Left ventricle myocardium inferior (tissue), 1 donor: ENCODE results near the gene CFDP1. TPM values are rescaled to one million over a fixed set of nuclear protein-coding genes. Genes with fewer than 3 reads are reported as not detected.

Source experiments
- DNase-seq: peaks from one replicate; pipeline ENCODE4 v3.0.0-alpha.2; 2020
- H3K27ac ChIP-seq: fragments of 200-600 bp; replicated peaks from 2 replicates; pipeline ENCODE4 v1.8.0; 2021
- H3K27me3 ChIP-seq: fragments of 200-600 bp; 2 replicates; pipeline ENCODE4 v1.8.0; 2021; ENCODE audit warnings: low read depth
- H3K36me3 ChIP-seq: fragments of 200-600 bp; 2 replicates; pipeline ENCODE4 v1.8.0; 2021
- H3K4me1 ChIP-seq: fragments of 200-600 bp; 2 replicates; pipeline ENCODE4 v1.8.0; 2021
- H3K4me3 ChIP-seq: fragments of 200-600 bp; 2 replicates; pipeline ENCODE4 v1.8.0; 2021; ENCODE audit warnings: mild to moderate bottlenecking, moderate library complexity
- H3K9me3 ChIP-seq: fragments of 200-600 bp; replicated peaks from 2 replicates; pipeline ENCODE4 v1.8.0; 2021
- intact Hi-C: fragments of 100-400 bp; cut with micrococcal nuclease; formaldehyde crosslinking; loops from one replicate; pipeline ENCODE4 v1.11.0; 2022
- total RNA-seq: library from RNA; stranded (reverse); fragmentation: NEBNext Ultra II Directional; extraction: Animal tissue kit (Norgen Biotek cat#: 25700); gene quantifications from one replicate; pipeline ENCODE4 v1.2.1, GENCODE V29; 2021
- TF ChIP-seq, protein P1 (sequence below): fragments of 200-600 bp; IDR thresholded peaks from 2 replicates; pipeline ENCODE4 v1.8.0; 2021; ENCODE audit warnings: antibody characterized with exemption, mild to moderate bottlenecking, borderline replicate concordance
- donor health status: DM: no; HTN: yes; CAD: no; lungs with severe emphysema.

The CFDP1 gene
- total RNA-seq, 1 donor from 2014 or later, result 24.9 TPM

DNA sequence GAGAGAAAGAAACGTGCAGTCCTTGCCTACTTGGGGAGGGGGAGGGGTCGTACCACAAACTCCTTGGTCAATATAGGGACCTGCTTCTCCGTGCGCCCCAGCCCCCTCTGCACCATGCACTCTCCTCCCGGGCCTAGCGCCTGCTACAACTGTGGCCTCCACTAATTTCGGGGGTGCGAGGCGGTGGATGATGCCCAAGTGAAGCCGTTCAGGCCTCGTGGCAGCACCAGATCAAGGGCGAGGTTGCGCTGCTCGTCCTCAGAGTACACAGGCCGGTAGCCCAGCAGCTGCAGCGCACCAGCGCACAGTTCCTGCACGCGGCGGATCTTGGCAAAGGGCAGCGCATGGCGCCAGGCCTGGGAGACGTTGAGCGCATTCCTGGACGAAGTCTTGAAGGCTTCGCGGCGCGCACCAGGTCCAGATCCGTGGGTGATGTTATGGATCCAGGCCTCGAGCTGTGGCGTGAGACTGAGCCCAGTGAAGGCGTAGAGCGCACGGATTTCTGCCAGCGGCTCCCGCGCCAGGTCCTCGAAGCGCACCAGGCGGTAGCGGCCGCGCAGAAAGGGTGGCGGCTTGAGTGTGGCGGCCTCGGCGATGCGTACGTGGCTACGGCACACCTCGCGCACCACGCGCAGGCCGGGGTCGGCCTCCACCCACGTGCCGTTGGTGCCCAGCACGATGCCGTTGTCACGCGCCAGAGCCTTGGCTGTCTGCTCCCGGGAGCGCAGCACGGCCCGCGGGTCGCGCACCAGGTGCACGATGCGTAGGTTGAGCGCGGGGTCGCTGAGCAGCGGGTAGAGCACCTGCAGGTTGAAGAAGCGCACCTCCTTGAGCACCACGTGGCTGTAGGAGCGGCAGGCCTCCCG lies 45.4 kb upstream of the CFDP1 start:
- no peaks in the 10 kb centered on the region for H3K4me1 ChIP-seq
- no peak overlapping the region for H3K27ac ChIP-seq
- no peaks in the 10 kb centered on the region for H3K36me3 ChIP-seq
- H3K9me3 ChIP-seq, result no peaks in the 10 kb centered on the region
- H3K27me3 ChIP-seq, result no peaks in the 10 kb centered on the region
- H3K4me3 ChIP-seq, result no peak overlapping the region
- DNase-seq, result no peak
- intact Hi-C loops, result no loop called here
- TF ChIP-seq, protein P1, sequence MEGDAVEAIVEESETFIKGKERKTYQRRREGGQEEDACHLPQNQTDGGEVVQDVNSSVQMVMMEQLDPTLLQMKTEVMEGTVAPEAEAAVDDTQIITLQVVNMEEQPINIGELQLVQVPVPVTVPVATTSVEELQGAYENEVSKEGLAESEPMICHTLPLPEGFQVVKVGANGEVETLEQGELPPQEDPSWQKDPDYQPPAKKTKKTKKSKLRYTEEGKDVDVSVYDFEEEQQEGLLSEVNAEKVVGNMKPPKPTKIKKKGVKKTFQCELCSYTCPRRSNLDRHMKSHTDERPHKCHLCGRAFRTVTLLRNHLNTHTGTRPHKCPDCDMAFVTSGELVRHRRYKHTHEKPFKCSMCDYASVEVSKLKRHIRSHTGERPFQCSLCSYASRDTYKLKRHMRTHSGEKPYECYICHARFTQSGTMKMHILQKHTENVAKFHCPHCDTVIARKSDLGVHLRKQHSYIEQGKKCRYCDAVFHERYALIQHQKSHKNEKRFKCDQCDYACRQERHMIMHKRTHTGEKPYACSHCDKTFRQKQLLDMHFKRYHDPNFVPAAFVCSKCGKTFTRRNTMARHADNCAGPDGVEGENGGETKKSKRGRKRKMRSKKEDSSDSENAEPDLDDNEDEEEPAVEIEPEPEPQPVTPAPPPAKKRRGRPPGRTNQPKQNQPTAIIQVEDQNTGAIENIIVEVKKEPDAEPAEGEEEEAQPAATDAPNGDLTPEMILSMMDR, result no peak

DNA sequence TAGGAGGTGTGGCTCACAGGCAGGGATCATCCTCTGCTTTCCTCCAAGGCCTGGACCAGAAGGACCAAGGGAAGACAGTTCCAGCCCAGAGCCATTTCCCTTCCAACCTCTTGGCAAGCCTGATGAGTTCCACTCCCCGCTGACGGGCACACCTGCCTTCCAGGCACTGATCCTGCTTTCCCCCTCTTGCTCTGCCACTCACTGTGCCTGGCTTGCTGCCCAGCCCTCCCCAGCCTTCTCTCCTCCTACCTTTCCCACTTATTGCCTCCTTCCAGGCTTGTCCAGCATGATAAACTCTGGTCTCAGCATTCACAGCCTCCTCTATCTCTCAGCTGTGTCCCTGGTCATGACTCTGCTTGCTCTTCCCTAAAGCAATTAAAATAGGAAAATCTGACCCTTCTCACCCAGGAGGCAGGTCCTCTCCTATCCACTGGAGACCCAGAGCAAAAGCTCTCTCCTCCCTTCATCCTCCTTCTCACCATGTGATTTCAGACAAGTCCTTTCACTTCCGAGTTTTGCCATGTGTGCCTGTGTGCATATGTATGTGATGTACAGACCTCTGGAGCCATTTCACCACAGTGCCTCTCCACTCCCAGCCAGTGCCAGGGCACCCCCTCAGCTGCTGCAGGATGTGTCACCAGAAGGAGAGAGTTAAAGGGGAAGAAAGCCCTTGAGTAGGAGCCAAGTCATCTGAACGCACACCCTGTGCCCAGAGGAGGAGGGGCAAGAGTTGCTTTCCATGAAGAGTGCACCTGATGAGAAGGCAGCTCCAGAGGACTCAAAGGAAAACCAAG lies 44.6 kb upstream of the CFDP1 start:
- no peaks in the 10 kb centered on the region for H3K9me3 ChIP-seq
- DNase-seq, result no peak
- no peak overlapping the region for H3K4me3 ChIP-seq
- H3K4me1 ChIP-seq, result no peaks in the 10 kb centered on the region
- no peaks in the 10 kb centered on the region for H3K27me3 ChIP-seq
- TF ChIP-seq, protein P1, result no peak
- intact Hi-C loops, result no loop called here
- no peaks in the 10 kb centered on the region for H3K36me3 ChIP-seq
- H3K27ac ChIP-seq, result no peak overlapping the region

DNA sequence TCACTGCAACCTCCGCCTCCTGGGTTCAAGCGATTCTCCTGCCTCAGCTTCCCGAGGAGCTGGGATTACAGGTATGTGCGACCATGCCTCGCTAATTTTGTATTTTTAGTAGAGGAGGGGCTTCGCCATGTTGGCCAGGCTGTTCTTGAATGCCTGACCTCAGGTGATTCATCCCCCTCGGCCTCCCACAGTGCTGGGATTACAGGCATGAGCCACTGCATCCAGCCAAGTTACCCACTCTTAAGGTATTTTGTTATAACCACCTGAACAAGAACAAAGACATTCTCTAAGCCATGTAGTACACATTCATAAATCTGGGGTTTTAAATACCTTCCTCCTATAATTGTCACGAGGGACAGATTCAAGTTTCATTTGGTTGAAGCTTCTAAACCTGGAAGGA lies 43.5 kb upstream of the CFDP1 start:
- DNase-seq, result no peak
- Histone ChIP-seq H3K9me3 (no peaks in the 10 kb centered on the region), H3K36me3 (no peaks in the 10 kb centered on the region), H3K27me3 (no peaks in the 10 kb centered on the region), H3K27ac (no peak overlapping the region), H3K4me1 (no peaks in the 10 kb centered on the region), H3K4me3 (no peak overlapping the region)
- intact Hi-C loops, result no loop called here
- TF ChIP-seq, protein P1, result no peak

DNA sequence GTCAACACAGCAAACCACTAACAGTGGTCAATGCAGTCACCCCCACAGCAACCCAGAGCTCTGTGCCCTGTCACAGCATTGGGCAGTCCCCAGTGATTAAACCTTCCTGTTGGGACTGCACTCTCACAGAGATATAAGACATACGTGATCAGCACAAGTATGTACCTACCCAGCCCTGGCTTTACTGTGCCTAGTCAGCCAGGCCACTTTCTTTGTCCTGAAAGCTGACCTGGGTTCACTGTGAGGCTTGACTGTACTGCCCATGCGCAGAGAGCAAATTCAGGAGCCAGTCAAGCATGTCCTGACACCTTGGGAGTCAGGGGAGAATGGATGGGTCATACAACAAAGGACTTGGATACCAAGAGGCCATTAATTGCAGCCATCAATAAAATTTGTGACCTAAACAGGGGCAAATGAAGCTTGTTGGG lies 42.1 kb upstream of the CFDP1 start:
- Histone ChIP-seq H3K4me3 (no peak overlapping the region), H3K36me3 (no peaks in the 10 kb centered on the region), H3K27ac (no peak overlapping the region), H3K9me3 (no peaks in the 10 kb centered on the region), H3K27me3 (no peaks in the 10 kb centered on the region), H3K4me1 (no peaks in the 10 kb centered on the region)
- TF ChIP-seq, protein P1, result no peak
- DNase-seq, result no peak
- intact Hi-C loops, result no loop called here

DNA sequence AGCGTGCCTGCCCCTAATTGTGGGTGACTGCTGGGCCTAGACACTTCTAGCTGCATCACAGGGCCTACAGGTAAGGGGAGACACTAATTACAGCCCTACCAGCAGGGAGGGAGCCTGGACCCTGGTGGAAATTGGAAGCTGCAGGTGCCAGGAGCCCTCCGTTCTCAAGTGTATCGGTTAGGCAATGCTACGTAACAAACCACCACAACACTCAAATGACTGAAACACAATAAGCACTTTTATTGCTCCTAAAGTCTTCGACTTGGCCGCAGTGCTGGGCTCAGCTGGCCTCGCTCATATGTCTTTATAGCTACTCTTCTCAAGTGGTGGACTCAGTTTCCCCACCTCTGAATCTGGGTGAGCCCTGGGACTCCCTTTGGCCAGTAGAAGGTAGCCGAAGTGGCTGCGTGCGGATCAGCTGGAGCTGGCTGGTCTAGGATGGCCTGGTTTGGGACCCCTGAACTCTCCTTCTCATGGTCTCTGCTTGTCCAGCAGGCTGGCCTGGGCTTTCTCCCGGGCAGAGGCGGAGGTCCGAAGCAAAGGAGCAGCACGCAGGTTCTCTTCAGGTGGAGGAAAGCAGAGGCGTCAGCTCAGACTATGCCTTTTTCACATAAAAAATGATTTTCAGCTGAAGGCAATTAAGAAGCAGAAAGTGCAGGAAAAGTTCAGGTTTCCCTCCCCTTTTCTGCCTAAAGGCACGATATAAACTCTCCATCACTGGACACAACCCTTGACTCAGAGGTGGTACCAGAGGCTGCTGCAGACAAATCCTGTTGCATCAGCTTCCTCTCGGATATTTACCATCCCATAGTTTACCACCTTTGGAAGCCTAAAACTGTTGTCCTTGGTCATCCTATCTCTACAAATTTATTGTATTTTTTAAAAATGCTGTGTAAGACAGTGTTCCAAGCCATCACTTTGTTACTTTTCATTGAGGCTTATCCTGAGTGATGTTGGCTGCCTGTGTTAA lies 39.9 kb upstream of the CFDP1 start:
- intact Hi-C loops, result loop anchor here (5.0 kb wide), 1 partner anchor 294 kb away; no protein-coding TSS in a partner anchor
- no peak overlapping the region for H3K4me3 ChIP-seq
- H3K27me3 ChIP-seq, result no peaks in the 10 kb centered on the region
- H3K27ac ChIP-seq, result no peak overlapping the region
- no peaks in the 10 kb centered on the region for H3K9me3 ChIP-seq
- DNase-seq, result no peak
- TF ChIP-seq, protein P1, result no peak
- H3K36me3 ChIP-seq, result no peaks in the 10 kb centered on the region
- no peaks in the 10 kb centered on the region for H3K4me1 ChIP-seq
